AG09309 (cell line): ENCODE measurements around the gene UNC79.

Experiments used
- DNase-seq: peaks from one replicate; pipeline ENCODE4 v3.0.0-alpha.2; 2010; ENCODE audit warnings: low read depth
- H3K4me3 ChIP-seq: 2 replicates; pipeline ENCODE4 v1.5.1; 2011; ENCODE audit warnings: mild to moderate bottlenecking, low read depth, low read length, moderate library complexity; ENCODE audit not compliant: control insufficient read depth
- TF ChIP-seq, protein P1 (sequence below): IDR thresholded peaks from 2 replicates; pipeline ENCODE4 v1.5.1; 2011; ENCODE audit warnings: mild to moderate bottlenecking, low read depth, low read length, inconsistent platforms; ENCODE audit not compliant: insufficient read depth, control insufficient read depth; ENCODE audit errors: missing control alignments

Gene UNC79

DNA sequence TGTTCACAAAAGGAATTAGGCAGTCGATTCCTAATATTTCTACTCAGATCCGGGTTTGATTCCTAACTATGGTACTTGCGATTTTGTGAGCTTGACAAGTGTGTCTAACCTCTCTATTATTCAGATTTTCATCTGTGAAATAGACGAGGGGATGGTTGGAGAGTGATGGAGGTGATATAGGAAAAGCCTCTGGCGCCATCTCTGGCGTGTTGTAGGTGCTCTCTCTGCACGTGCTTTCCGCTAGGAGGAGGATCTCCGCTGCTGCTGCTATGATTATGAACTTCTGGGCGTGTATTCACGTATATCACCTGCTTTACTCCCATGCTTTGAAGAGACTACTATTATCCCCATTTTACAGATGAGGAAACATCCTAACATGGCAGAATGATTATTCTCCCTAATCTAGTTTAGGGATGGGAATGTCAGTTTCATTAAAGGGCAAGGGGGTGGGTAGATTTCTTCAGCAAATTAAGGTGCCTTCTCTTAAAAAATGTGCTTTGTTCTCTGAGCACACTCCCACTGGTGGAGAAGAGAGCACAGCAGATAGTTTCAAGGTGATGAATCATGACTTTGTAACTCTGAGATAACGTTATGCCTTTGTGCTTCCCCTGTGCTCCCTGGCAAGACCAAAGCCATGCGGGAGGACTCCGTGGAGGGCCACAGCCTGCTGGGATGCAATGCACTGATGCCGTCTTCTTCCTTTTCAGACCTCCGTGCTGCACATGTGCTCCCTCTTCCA is 260.5 kb downstream of the UNC79 start:
- TF ChIP-seq, protein P1, sequence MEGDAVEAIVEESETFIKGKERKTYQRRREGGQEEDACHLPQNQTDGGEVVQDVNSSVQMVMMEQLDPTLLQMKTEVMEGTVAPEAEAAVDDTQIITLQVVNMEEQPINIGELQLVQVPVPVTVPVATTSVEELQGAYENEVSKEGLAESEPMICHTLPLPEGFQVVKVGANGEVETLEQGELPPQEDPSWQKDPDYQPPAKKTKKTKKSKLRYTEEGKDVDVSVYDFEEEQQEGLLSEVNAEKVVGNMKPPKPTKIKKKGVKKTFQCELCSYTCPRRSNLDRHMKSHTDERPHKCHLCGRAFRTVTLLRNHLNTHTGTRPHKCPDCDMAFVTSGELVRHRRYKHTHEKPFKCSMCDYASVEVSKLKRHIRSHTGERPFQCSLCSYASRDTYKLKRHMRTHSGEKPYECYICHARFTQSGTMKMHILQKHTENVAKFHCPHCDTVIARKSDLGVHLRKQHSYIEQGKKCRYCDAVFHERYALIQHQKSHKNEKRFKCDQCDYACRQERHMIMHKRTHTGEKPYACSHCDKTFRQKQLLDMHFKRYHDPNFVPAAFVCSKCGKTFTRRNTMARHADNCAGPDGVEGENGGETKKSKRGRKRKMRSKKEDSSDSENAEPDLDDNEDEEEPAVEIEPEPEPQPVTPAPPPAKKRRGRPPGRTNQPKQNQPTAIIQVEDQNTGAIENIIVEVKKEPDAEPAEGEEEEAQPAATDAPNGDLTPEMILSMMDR, result no peak
- no peak for DNase-seq
- H3K4me3 ChIP-seq, result no peak overlapping the region

DNA sequence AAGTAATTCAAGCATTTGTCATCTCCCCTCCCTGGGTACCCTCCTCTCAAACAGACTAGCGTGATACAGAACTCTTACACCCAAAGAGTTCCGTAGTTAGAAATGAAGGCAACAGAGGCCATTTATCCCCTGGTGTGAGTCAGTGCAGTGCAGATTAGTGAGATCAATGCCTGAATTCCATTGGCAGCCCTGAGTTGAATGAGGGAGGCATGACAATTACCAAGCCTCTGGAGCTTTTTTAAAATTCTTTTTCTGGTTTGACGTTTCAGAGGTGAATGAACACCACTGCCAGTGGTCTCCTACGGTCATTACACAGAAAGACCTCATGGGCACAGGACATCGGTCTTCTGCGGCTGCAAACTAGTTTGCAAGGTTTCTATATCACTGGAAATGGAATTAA is 263.2 kb downstream of the UNC79 start:
- TF ChIP-seq, protein P1, result no peak
- no peak for DNase-seq

GRCh38 chr14:93700928-93701327 is 270.2 kb downstream of the UNC79 start:
- no peak for DNase-seq
- TF ChIP-seq, protein P1, result no peak
- no peak overlapping the region for H3K4me3 ChIP-seq

More for the DNA sequence above, 263.2 kb downstream of the UNC79 start:
- no peak overlapping the region for H3K4me3 ChIP-seq

GRCh38 chr14:93701562-93701961 is 270.8 kb downstream of the UNC79 start:
- no peak for DNase-seq
- no peak overlapping the region for H3K4me3 ChIP-seq

DNA sequence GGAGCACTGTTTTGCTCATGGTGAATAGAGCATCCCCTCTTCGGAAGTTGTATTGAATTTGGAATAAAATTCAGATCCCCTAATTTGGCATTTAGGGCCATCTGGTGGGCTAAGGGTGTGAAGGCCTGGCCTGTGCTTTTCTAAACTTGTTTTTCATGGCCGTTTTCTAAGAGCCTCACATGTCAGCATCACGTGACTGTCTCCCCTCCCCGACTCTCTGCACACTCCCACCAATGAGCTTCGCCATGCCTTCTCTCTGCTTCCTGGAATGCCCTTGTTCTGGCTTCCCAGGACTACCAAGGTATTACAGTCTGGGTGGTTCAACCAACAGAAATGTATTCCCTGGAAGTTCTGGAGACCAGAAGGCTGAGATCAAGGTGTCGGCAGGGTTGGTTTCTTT is 272.2 kb downstream of the UNC79 start:
- DNase-seq, result no peak
- no peak overlapping the region for H3K4me3 ChIP-seq
- TF ChIP-seq, protein P1, result no peak

More at GRCh38 chr14:93701562-93701961, 270.8 kb downstream of the UNC79 start:
- TF ChIP-seq, protein P1, result no peak

DNA sequence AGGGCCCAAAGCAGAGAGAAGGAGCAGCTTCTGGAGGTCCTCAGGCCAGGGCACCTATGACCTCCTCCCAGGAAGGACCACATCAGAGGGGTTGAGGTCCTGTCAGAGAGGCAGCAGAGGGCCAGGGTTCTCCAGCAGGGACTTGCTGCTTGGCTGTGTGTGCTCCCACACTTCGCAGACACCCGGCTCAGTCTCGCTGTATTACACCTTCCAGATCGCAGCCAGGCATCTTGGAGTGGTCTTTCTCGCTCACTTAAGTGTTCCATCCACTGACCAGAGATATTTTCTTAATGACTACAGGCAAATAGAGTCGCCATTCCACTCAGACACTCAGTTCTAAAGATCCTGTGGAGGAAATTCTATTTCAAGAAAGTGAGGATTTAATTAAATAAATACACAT is 273.2 kb downstream of the UNC79 start:
- no peak for DNase-seq
- TF ChIP-seq, protein P1, result no peak
- H3K4me3 ChIP-seq, result no peak overlapping the region
